GM18526 (cell line): ENCODE results near the gene ANAPC7.

Source experiments
- POLR2A ChIP-seq: IDR thresholded peaks from 3 replicates; pipeline ENCODE4 v1.6.1; 2011; ENCODE audit not compliant: insufficient read length; ENCODE audit errors: extremely low read depth

The ANAPC7 gene

GRCh38 chr12:110373962-110374611 lies 29.4 kb downstream of the ANAPC7 start:
- no peak for TF ChIP-seq POLR2A

DNA sequence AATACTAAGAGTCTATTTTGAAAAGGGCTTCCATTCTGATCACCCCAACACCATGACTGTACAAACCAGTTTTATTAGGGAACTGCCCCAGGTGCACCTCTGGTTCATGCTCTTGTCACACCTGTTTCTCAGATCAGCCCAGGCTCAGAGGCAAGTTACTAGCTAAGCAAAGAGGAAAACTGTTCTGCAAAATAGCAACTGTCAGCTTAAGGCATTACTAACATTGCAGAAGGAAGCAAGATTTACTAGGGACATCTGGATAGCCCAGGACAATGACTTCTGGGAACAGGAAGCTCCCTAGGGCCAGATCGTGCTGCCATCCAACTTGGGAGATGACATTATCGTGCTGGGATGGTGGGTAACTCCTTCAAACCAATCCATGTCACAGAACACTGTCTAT lies 30.1 kb downstream of the ANAPC7 start:
- TF ChIP-seq POLR2A, result no peak

DNA sequence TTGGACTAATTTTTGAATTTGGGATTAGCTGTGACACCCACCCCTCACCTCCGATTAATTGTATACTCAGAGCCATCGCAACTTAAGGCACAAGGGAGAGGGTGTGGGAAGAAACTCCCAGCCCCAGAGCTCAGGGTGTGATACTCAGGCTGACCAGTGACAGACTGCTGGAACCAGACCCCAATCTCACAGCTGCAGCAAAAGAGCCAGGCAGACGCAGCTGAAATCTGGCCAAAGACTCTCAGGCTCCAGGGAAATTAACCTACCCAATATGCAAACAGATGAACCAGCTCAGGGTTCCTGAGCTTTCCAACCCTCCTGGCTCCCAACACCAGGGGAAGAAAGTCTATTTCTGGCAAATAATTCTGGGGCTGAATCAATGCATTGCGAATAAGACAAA lies 30.5 kb downstream of the ANAPC7 start:
- TF ChIP-seq POLR2A, result no peak

GRCh38 chr12:110372056-110372425 lies 31.5 kb downstream of the ANAPC7 start:
- no peak for TF ChIP-seq POLR2A

- TF ChIP-seq POLR2A, result no peak
These were observed 32.0 kb downstream of the ANAPC7 start for GRCh38 chr12:110371408-110372055.

DNA sequence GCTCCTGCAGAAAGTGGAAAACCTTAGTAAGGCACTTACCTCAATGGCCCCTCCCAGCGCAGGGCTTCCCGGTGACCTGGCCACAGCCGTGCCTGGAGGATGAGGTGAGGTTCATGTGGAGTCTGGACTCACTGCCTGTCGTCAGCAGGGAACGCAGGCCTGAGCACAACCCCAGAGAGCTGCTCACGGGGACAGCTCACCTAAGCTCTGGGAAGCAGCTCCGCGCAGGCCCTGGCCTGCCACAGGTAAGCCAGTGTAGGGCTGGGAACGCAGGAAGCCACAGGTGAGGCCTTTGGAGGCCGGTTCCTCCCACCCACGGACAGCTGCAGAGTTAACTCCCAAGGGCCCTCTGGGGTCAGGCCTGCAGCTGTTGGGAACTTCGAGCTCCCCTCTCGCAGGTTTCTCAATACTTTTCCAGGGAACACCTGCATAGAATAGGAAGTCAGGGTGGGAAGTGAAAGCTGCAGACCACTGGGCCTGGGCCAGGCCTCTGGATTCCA lies 32.7 kb downstream of the ANAPC7 start:
- TF ChIP-seq POLR2A, result no peak

GRCh38 chr12:110369992-110370391 lies 33.5 kb downstream of the ANAPC7 start:
- no peak for TF ChIP-seq POLR2A

DNA sequence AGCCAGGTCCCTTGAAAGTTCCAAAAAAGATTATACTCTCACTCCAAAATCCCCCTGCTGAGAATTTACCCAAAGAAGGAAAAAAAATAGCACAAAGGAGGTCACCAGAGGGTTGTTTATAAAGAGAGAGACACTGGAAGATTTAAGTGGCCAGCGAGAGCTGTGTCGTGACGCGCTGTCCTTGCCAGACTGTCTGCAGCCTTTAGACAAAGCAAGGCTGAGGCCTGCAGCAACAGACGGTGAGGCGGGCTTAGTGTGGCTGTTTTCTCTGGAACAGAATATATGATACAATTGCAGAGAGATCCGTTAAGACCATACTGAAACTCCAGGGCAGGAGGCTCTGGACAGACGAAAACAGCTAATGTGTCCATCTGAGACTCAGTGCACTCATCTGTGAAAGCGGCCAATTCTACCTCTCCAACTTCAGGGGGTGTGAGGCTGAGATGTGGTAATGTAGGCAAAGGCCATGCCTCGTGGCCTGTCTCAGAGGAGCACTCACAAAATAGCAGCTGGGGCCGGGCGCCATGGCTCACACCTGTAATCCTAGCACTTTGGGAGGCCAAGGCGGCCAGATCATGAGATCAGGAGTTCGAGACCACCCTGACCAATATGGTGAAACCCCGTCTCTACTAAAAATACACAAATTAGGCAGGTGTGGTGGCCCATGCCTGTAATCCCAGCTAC lies 36.2 kb downstream of the ANAPC7 start:
- no peak for TF ChIP-seq POLR2A

GRCh38 chr12:110366321-110367142 lies 37.0 kb downstream of the ANAPC7 start:
- no peak for TF ChIP-seq POLR2A

DNA sequence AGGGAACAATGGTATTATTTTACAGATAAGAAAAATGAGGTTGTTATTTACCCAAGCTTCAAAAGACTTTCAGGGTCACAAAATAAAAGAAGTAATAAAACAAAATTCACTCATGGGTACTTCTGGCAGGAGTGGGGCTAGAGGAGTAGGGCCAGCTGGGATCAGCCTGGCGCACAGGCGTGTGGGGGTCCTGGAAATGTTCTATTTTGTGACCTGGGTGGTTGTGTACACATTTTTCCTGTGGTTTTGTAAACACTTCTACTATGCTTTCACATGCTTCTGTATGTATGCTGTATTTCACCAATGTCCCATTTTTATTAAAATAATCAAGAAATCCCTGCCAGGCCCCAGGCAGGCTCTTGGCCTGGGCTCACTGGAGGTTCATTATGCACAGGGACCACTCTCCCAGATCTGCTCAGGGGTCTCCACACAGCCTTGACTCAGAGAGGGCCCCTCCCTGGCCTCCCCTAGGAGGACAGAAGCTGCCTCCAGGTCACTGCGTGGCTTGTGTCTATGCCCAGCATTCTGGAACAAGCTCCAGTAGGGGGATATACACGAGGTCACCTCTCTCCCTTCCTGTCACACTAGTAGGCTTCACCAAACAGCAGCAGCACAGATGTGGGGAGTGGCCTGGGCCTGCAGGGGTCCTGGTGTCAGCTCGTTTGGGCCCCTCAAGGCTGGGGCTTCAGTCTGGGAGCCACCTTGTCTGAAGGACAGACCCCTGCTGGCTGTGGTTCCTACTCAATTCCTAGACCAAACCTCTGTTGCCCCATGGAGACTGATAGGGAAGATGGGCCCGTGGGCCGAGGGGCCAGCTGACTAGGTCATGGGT lies 37.8 kb downstream of the ANAPC7 start:
- no peak for TF ChIP-seq POLR2A

DNA sequence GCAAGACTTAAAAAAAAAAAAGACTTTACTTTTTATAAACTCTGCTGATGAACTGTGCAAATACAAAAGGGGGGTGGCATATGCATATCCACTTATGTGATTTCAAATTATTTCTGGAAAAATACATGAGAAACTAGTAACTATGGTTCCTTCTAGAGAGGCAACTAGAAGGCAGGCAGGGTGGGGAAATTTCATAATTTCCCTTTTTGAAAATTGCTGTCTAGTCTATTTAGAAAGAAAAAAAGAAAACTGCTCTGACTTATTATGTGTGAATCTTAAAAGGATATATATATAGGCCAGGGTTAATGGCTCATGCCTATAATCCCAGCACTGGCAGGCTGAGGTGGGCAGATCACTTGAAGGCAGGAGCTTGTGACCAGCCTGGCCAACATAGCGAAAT lies 42.3 kb downstream of the ANAPC7 start:
- no peak for TF ChIP-seq POLR2A

DNA sequence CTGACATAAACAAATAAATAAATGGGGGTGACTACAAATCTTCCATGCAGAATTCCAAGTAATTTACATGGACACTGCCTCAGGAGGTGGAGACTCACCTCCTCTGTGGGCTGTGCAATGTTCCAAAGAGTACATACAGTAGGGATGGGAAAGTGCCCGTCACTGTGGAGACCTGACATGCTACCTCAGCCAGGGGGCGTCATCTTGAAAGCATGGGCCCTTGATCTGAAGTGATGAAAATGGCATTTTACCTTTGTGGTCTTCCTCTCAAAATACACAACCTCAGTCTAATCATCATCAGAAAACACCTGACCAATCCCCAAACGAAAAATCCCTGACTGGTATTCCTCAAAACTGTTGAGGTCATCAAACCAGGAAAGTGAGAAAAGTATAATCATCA lies 48.4 kb downstream of the ANAPC7 start:
- TF ChIP-seq POLR2A, result no peak

- TF ChIP-seq POLR2A, result no peak
These were observed 49.2 kb downstream of the ANAPC7 start for GRCh38 chr12:110354172-110354780.
